Measurements from ENCODE around the gene C9orf78.

DNA sequence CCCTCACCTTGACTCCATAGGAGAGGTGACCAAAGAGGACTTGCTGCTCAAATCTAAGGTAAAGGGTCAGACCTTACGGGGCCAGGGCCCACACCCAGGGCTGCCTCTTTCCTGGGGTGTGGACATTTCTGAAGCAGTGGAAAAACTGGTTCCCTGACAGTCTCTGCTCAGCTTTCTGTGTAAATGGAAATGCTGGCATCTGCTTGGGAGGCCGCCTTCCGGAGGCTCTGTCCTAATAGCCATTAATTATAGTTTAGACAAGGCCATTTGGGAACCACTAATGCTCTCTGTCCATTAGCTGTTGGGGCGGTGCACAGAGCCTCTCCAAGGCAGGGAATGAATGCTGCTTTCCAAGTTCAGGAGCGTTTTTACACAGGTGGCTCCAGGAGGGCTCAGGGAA lies 17.5 kb upstream of the C9orf78 start:
- TF ChIP-seq, protein P1, sequence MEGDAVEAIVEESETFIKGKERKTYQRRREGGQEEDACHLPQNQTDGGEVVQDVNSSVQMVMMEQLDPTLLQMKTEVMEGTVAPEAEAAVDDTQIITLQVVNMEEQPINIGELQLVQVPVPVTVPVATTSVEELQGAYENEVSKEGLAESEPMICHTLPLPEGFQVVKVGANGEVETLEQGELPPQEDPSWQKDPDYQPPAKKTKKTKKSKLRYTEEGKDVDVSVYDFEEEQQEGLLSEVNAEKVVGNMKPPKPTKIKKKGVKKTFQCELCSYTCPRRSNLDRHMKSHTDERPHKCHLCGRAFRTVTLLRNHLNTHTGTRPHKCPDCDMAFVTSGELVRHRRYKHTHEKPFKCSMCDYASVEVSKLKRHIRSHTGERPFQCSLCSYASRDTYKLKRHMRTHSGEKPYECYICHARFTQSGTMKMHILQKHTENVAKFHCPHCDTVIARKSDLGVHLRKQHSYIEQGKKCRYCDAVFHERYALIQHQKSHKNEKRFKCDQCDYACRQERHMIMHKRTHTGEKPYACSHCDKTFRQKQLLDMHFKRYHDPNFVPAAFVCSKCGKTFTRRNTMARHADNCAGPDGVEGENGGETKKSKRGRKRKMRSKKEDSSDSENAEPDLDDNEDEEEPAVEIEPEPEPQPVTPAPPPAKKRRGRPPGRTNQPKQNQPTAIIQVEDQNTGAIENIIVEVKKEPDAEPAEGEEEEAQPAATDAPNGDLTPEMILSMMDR (IDR thresholded peaks at IDR 0.05): no peak
- no peak for TF ChIP-seq POLR2A (IDR thresholded peaks at IDR 0.05; ENCODE audit: low read depth)
